SH-SY5Y (cell line): ENCODE results near the gene VMAC.

Source experiments
- GATA2 ChIP-seq: IDR thresholded peaks from 2 replicates; pipeline ENCODE4 v1.6.1; 2011; ENCODE audit warnings: mild to moderate bottlenecking, low read depth, low read length
- GATA3 ChIP-seq: IDR thresholded peaks from 2 replicates; pipeline ENCODE4 v1.6.1; 2011; ENCODE audit warnings: low read depth, mild to moderate bottlenecking, low read length, moderate library complexity

- TF ChIP-seq GATA3 (no peak), GATA2 (no peak)
Observed at GRCh38 chr19:5948752-5949564, 44.3 kb downstream of the VMAC start.
